Brain microvascular endothelial cell (primary cell): ENCODE data around the gene IBA57.

Experiments
- DNase-seq: peaks from one replicate; pipeline ENCODE4 v3.0.0-alpha.2; 2020
- H3K27ac ChIP-seq: fragments of 250-450 bp; sonication (Bioruptor Pico); 2 replicates; pipeline ENCODE4 v1.5.1; 2020; ENCODE audit warnings: mild to moderate bottlenecking, moderate library complexity
- H3K27me3 ChIP-seq: fragments of 250-450 bp; sonication (Bioruptor Pico); replicated peaks from 2 replicates; pipeline ENCODE4 v1.5.1; 2020; ENCODE audit warnings: mild to moderate bottlenecking
- H3K36me3 ChIP-seq: fragments of 250-450 bp; sonication (Bioruptor Pico); replicated peaks from 2 replicates; pipeline ENCODE4 v1.5.1; 2020; ENCODE audit warnings: mild to moderate bottlenecking
- H3K4me3 ChIP-seq: 2 replicates; pipeline ENCODE4 v1.5.1; 2011; ENCODE audit warnings: low read depth, mild to moderate bottlenecking, control low read depth, low read length, moderate library complexity
- in situ Hi-C: cut with HindIII; loops from 2 replicates; pipeline ENCODE4 v1.10.0; 2017; ENCODE audit warnings: low sequenced_read_pairs, low pct_ligation_motif_present
- TF ChIP-seq, protein P1 (sequence below): IDR thresholded peaks from 2 replicates; pipeline ENCODE4 v1.5.1; 2011; ENCODE audit warnings: low read depth, mild to moderate bottlenecking, moderate library complexity, low read length, control low read depth, inconsistent platforms; ENCODE audit errors: missing control alignments

IBA57 gene

DNA sequence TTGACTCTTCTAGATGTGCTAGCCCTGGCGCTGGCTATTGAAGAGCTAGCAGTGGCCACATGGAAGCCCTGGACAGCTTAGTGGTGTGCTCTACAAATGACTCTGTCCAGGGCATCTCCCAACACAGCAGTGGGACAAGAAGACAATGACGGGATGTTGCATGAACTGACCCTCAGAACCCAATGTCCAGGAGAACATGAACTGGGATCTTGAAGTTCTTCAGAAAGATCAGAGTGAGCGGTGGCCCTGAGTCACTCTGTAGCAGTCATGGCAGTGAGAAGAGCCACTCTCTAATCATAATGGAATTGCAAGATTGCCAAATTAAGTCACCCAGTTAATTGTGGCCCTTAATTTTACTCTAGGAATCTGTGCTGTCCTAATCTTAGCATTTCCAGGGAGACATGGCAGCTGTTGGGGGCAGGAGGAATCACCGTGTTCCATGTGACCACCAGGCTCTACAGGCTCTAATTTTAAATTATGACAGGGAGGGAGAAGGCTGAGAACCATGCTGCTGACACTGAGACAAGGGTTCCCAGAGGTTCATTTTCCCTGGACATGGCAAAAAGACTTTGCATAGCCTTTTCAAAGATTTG, 32.0 kb downstream of the IBA57 start:
- Histone ChIP-seq H3K4me3 (no peak overlapping the region), H3K27me3 (no peaks in the 10 kb centered on the region), H3K36me3 (no peaks in the 10 kb centered on the region), H3K27ac (no peak overlapping the region)
- in situ Hi-C loops = no loop called here
- TF ChIP-seq, protein P1, sequence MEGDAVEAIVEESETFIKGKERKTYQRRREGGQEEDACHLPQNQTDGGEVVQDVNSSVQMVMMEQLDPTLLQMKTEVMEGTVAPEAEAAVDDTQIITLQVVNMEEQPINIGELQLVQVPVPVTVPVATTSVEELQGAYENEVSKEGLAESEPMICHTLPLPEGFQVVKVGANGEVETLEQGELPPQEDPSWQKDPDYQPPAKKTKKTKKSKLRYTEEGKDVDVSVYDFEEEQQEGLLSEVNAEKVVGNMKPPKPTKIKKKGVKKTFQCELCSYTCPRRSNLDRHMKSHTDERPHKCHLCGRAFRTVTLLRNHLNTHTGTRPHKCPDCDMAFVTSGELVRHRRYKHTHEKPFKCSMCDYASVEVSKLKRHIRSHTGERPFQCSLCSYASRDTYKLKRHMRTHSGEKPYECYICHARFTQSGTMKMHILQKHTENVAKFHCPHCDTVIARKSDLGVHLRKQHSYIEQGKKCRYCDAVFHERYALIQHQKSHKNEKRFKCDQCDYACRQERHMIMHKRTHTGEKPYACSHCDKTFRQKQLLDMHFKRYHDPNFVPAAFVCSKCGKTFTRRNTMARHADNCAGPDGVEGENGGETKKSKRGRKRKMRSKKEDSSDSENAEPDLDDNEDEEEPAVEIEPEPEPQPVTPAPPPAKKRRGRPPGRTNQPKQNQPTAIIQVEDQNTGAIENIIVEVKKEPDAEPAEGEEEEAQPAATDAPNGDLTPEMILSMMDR = no peak
- no peak for DNase-seq

DNA sequence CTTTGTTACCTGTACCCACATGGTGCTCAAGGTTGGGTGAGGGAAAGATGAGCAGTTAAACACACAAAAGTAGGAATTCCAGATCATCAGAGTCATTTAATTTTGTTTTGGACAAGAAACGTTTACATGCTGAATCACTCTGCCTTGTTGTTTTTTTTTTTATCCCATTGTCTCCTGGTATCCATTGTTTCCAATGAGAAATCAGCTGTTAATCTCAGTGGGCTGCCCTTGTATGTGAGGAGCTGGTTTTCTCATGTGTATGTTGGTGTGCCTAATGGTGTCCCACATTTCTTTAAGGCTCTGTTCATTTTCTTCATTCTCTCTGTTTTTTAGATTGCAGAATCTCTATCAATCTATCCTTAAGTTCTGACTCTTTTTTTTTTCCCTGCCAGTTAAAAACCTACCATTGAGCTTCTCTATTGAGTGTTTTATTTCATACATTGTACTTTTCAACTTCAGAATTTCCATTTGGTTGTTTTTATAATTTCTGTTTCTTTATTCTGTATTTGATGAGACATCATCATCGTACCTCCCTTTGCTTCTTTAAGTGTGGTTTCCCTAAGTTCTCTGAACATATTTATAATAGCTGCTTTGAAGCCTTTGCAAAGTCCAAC, 33.5 kb downstream of the IBA57 start:
- H3K4me3 ChIP-seq = no peak overlapping the region
- H3K27ac ChIP-seq = no peak overlapping the region
- no peaks in the 10 kb centered on the region for H3K36me3 ChIP-seq
- in situ Hi-C loops = no loop called here
- DNase-seq = no peak
- TF ChIP-seq, protein P1 = no peak
- no peaks in the 10 kb centered on the region for H3K27me3 ChIP-seq

DNA sequence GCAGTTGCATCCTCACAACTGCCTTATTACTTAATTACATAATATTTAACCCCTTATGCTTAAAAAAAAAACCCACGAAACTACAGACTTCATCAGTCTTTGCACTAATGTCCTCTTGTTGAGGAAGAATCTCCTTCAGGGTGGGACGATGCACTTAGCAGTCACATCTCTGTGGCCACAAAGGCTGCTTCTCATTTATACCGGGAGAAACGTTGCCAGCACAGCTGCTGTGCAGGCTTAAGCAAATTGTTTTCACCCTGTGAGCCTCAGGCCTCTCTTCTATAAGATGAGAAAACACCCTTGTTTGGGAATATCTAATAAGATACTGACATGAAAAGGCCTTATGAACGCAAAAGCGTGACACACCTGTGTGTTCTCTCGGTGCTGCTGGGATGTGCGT, 39.4 kb downstream of the IBA57 start:
- TF ChIP-seq, protein P1 = no peak
- Histone ChIP-seq H3K27ac (no peak overlapping the region), H3K27me3 (no peaks in the 10 kb centered on the region), H3K36me3 (no peaks in the 10 kb centered on the region), H3K4me3 (no peak overlapping the region)
- in situ Hi-C loops = no loop called here
- DNase-seq = no peak

DNA sequence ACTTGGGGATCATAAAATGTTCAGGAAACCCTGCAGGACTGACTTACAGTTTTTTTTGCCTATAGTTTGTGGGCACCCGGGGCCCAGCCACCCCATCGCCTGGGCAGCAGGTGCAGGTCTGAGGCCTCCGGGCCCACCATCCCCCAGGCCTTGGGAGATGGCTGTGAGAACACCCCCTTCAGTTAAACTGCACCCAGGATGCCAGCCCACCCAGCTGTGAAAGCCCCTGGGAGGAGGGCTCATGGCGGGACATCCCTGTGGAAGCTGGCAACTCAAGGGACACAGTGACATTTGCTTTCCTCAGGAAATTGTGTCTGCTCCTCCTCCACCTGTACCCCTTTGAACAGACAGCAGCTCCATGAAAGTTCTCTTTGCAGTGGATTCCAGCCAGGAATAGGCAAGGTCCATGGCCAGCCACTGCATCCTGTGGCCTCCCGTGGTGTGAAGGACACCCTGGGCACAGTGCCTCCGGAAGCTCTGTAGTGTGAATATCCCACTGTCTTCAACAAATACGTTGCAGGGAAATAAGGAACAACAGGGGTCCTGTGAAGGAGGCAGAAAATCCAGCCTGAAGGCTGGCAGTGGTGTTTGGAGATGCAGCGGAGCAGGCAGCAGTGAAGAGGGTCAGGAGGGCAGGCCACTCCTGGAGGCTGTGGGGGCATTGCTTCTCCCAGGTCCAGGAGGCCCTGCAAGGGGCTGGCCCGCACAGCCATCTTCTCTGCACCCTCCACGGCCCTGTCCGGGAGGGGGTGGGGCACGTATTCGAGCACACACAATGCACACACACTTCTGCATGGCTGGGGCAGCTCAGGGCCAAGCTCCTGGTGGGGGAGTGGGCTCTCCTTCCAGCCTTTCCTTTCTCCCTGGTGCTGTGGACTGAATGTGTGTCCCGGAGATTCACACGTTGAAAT, 40.2 kb downstream of the IBA57 start:
- Histone ChIP-seq H3K36me3 (no peaks in the 10 kb centered on the region), H3K27ac (no peak overlapping the region), H3K4me3 (no peak overlapping the region), H3K27me3 (no peaks in the 10 kb centered on the region)
- DNase-seq = no peak
- TF ChIP-seq, protein P1 = no peak
- in situ Hi-C loops = no loop called here

DNA sequence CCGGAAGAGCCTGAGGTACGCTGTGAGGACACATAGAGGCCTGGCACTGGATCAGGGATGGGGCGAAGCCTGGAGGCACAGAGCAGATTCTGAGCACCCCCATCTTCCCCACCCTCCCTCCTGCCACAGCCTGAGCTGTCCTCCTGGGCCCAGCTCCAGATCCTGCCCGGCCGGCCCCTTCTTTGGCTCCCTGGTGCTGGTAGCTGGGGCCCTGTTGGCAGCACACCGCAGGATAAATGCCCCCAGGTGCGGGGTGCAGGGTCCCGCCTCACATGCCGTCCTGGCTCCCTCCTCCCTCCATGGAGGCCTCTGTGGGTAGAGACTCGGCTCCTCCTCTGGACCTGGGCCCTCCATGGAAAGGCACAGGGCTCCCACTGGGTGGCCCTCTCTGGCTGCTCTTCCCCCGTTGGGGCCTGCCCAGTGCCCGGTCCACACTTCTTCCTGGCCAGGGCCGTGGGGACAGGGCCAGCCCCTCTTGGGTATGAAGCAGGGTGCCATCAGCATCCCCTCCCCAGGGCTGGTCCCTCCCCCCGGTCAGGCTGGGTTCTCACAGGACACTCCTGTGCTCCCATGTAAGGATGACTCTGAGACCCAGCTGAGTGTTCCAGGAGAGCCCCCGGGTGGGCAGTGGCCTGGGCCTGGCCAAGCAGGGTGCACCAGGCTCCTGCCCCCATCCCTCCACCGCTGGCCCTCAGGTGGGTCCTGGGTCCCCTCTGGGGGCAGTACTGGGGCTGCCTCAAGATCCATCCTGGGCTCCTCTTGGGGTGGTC, 41.2 kb downstream of the IBA57 start:
- Histone ChIP-seq H3K27me3 (no peaks in the 10 kb centered on the region), H3K4me3 (no peak overlapping the region), H3K27ac (no peak overlapping the region), H3K36me3 (no peaks in the 10 kb centered on the region)
- TF ChIP-seq, protein P1 = no peak
- in situ Hi-C loops = no loop called here
- no peak for DNase-seq
